K562 (cell line): ENCODE results near the gene SLC25A1. TPM values are rescaled to one million over a fixed set of nuclear protein-coding genes. Genes with fewer than 3 reads are reported as not detected.
A peak's percentile ranks its signal among the peaks of the same experiment; 100 is the strongest.

Experiments
- CUX1 ChIP-seq: fragments of 200-800 bp; sonication (Bioruptor generic); IDR thresholded peaks from 2 replicates; pipeline ENCODE4 v1.6.1; 2016; ENCODE audit warnings: missing genetic modification characterization, missing compliant biosample characterization
- IRF1 ChIP-seq: sonication (generic); formaldehyde crosslinking; IDR thresholded peaks from 2 replicates; pipeline ENCODE4 v1.8.0; 2022; ENCODE audit warnings: missing genetic modification reagents, mild to moderate bottlenecking, borderline replicate concordance
- KLF1 ChIP-seq: fragments of 450-650 bp; IDR thresholded peaks from 2 replicates; pipeline ENCODE4 v1.6.1; 2016; ENCODE audit warnings: missing genetic modification characterization, missing compliant biosample characterization
- KLF13 ChIP-seq: fragments of 450-650 bp; IDR thresholded peaks from 2 replicates; pipeline ENCODE4 v1.6.1; 2016; ENCODE audit warnings: missing genetic modification characterization, low read depth, mild to moderate bottlenecking, missing compliant biosample characterization, moderate library complexity, borderline replicate concordance
- MAZ ChIP-seq, 2 experiments: fragments of 450-650 bp in 1 of 2; sonication (generic) in 1 of 2; formaldehyde crosslinking; IDR thresholded peaks in 1 of 2; conservative IDR thresholded peaks in 1 of 2; 2 replicates each; pipeline versions ENCODE4 v1.4.0 to v1.5.0; 2020; ENCODE audit warnings: mild to moderate bottlenecking in 1 of 2, missing genetic modification reagents in 1 of 2
- POLR3A ChIP-seq: IDR thresholded peaks from 2 replicates; pipeline ENCODE4 v1.6.1; 2011; ENCODE audit warnings: borderline replicate concordance, mild to moderate bottlenecking, moderate library complexity; ENCODE audit not compliant: insufficient read length, insufficient read depth; ENCODE audit errors: extremely low read depth
- STAT6 ChIP-seq: sonication (generic); formaldehyde crosslinking; IDR thresholded peaks from 2 replicates; pipeline ENCODE4 v1.8.1; 2023; ENCODE audit warnings: mild to moderate bottlenecking, missing genetic modification reagents
- TCF3 ChIP-seq: sonication (generic); formaldehyde crosslinking; IDR thresholded peaks from 2 replicates; pipeline ENCODE4 v1.4.0; 2020; ENCODE audit warnings: mild to moderate bottlenecking, missing genetic modification reagents
- TFAM ChIP-seq: fragments of 250-450 bp; sonication (Bioruptor Pico); conservative IDR thresholded peaks from 2 replicates; pipeline ENCODE4 v1.5.0; 2021; ENCODE audit warnings: mild to moderate bottlenecking, moderate library complexity
- THRA ChIP-seq: fragments of 450-650 bp; IDR thresholded peaks from 2 replicates; pipeline ENCODE4 v1.6.1; 2017; ENCODE audit warnings: mild to moderate bottlenecking, moderate library complexity
- ZNF583 ChIP-seq: fragments of 250-450 bp; sonication (Bioruptor Pico); IDR thresholded peaks from 2 replicates; pipeline ENCODE4 v1.4.0; 2020
- polyA plus RNA-seq, 8 experiments: library from polyadenylated mRNA; depleted of rRNA in 4 of 8; stranded (reverse) in 5 of 8; unstranded in 3 of 8; fragments of >200 nt; fragmentation: Nextera tagmentation in 2 of 8; fragmentation: Illumina TruSeq in 1 of 8; extraction: Ambion mirVana in 2 of 8; extraction: Trizol in 1 of 8; gene quantifications; 2 replicates each; pipeline versions ENCODE4 v1.2.1 to v1.2.3, GENCODE V29; 2011 to 2014; ENCODE audit warnings: inconsistent platforms in 1 of 8, missing spikeins in 1 of 8
- total RNA-seq, 7 experiments: library from RNA; depleted of rRNA in 6 of 7; stranded (reverse); fragments of >200 nt in 6 of 7; fragmentation: Illumina TruSeq in 2 of 7; extraction: Trizol in 2 of 7; gene quantifications; 2 replicates each; pipeline versions ENCODE4 v1.2.1 to v1.2.3, GENCODE V29; 2011 to 2021; ENCODE audit warnings: low replicate concordance in 1 of 7
- TF ChIP-seq, protein P1 (sequence below): fragments of 250-450 bp; sonication (Bioruptor Pico); IDR thresholded peaks from 2 replicates; pipeline ENCODE4 v1.5.1; 2021; ENCODE audit warnings: mild to moderate bottlenecking
- TF ChIP-seq, protein P2 (sequence below): fragments of 450-650 bp; formaldehyde crosslinking; IDR thresholded peaks from 2 replicates; pipeline ENCODE4 v1.4.0; 2022; ENCODE audit warnings: missing genetic modification characterization

Gene SLC25A1
- total and polyA plus RNA-seq, 9 of the 15 experiments (the other 6 are each of a cell fraction or from before 2014, with no cell fraction given): 11.0 to 408 (median 110) TPM

DNA sequence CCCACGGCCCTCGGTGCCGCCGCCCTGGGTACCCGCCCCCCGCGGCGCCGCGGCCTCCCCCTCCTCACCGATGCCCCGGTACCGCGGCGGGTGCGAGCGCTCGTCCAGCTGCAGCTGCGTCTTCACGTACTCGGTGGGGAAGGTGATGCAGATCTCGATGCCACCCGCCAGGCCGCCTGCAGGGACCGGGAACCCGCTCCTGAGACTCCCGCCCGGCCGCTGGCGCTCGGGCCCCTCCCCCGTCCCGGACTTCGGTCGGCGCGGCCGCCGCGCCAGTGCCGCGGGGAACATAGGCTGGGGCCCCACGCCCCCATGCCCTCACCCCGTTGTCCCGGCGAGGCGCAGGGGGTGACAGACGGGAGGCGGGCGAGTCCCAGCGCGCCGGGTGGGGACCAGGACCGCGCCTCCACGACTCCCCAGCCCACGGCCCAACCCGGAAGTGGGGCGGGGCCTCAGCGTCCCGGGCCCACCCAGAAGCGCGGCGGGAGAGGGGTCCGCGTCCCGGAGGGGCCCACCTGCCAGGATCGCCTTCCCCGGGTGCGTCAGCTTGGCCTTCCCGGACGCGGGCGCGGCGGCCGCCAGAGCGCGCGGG is 375 bp downstream of the SLC25A1 start (continued):
- TF ChIP-seq CUX1 (no peak), KLF13 (peak; percentile 93), KLF1 (no peak; the same call in 1 of the 2 replicates), TCF3 (CRISPR knock-in tag) (no peak), MAZ (CRISPR knock-in tag; conservative IDR thresholded peaks at IDR 0.05 in 1 of 2, IDR thresholded peaks at IDR 0.05 in 1 of 2) (peak in 1 of 2 experiments; percentile 94; a peak in 2 of 4 replicates), ZNF583 (CRISPR knock-in tag) (peak; percentile 91), THRA (no peak), TFAM (CRISPR knock-in tag) (no peak), POLR3A (no peak), IRF1 (no peak), STAT6 (CRISPR knock-in tag) (0 out of 2 replicates have a peak, but pooled peaks have one; percentile 40)
- TF ChIP-seq, protein P1, sequence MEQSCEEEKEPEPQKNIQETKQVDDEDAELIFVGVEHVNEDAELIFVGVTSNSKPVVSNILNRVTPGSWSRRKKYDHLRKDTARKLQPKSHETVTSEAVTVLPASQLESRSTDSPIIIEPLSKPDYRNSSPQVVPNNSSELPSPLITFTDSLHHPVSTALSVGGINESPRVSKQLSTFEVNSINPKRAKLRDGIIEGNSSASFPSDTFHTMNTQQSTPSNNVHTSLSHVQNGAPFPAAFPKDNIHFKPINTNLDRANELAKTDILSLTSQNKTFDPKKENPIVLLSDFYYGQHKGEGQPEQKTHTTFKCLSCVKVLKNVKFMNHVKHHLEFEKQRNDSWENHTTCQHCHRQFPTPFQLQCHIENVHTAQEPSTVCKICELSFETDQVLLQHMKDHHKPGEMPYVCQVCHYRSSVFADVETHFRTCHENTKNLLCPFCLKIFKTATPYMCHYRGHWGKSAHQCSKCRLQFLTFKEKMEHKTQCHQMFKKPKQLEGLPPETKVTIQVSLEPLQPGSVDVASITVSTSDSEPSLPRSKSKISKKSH (CRISPR knock-in tag): peak; percentile 86
- TF ChIP-seq, protein P2, sequence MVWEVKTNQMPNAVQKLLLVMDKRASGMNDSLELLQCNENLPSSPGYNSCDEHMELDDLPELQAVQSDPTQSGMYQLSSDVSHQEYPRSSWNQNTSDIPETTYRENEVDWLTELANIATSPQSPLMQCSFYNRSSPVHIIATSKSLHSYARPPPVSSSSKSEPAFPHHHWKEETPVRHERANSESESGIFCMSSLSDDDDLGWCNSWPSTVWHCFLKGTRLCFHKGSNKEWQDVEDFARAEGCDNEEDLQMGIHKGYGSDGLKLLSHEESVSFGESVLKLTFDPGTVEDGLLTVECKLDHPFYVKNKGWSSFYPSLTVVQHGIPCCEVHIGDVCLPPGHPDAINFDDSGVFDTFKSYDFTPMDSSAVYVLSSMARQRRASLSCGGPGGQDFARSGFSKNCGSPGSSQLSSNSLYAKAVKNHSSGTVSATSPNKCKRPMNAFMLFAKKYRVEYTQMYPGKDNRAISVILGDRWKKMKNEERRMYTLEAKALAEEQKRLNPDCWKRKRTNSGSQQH (CRISPR knock-in tag): peak; percentile 67; the same call in 1 of the 2 replicates
